Peyer's patch (tissue), 4 donors: ENCODE data around the gene DSCAML1. TPM values are rescaled to one million over a fixed set of nuclear protein-coding genes. Genes with fewer than 3 reads are reported as not detected.

Experiments used
- DNase-seq, 3 donors: peaks; one replicate each; pipeline ENCODE4 v3.0.0-alpha.2; 2017 to 2019
- H3K27ac ChIP-seq, 4 donors: fragments of 200-600 bp; sonication (generic); one replicate each; pipeline ENCODE4 v1.5.1; 2016 to 2019
- H3K27me3 ChIP-seq, 2 donors: fragments of 200-600 bp; sonication (generic); one replicate each; pipeline ENCODE4 v1.5.1; 2019
- H3K36me3 ChIP-seq, 3 donors: fragments of 200-600 bp; sonication (generic); one replicate each; pipeline ENCODE4 v1.5.1; 2016 to 2019
- H3K4me1 ChIP-seq, 4 donors: fragments of 200-600 bp; sonication (generic); one replicate each; pipeline ENCODE4 v1.5.1; 2016 to 2019
- H3K4me3 ChIP-seq, 4 donors: fragments of 200-600 bp; sonication (generic); 1 replicate in 3 of 4; 2 replicates in 1 of 4; pipeline ENCODE4 v1.5.1; 2016 to 2019; ENCODE audit warnings: mild to moderate bottlenecking in 1 of 4
- H3K9me3 ChIP-seq, 4 donors: fragments of 200-600 bp; sonication (generic); one replicate each; pipeline ENCODE4 v1.5.1; 2016 to 2019; ENCODE audit warnings: mild to moderate bottlenecking in 1 of 4
- CTCF ChIP-seq, 6 experiments: fragments of 450-650 bp in 4 of 6; fragments of 200-600 bp in 2 of 6; sonication (generic) in 1 of 6; IDR thresholded peaks; one replicate each; pipeline ENCODE4 v1.5.1; 2017 to 2019; ENCODE audit warnings: antibody characterized with exemption in 6 of 6, mild to moderate bottlenecking in 3 of 6, moderate library complexity in 1 of 6
- POLR2A ChIP-seq, 2 donors: fragments of 450-650 bp; IDR thresholded peaks; one replicate each; pipeline ENCODE4 v1.5.1; 2017; ENCODE audit warnings: antibody characterized with exemption in 2 of 2, mild to moderate bottlenecking in 2 of 2, moderate library complexity in 2 of 2
- total RNA-seq, 4 donors: library from RNA; depleted of rRNA; stranded (reverse); fragments of >200 nt; gene quantifications; one replicate each; pipeline ENCODE4 v1.1.0, GENCODE V29; 2016

The DSCAML1 gene
- total RNA-seq, 4 donors from 2014 or later = 0.18 to 5.8 (median 2.9) TPM

- no peaks in the 10 kb centered on the region for H3K4me1 ChIP-seq
- no peak overlapping the region for H3K4me3 ChIP-seq
- no peak for TF ChIP-seq POLR2A (IDR thresholded peaks at IDR 0.05)
- TF ChIP-seq CTCF (IDR thresholded peaks at IDR 0.05) = no peak
- H3K27ac ChIP-seq = no peak overlapping the region
- no peaks in the 10 kb centered on the region for H3K27me3 ChIP-seq
- no peak for DNase-seq
- no peaks in the 10 kb centered on the region for H3K9me3 ChIP-seq
- no peaks in the 10 kb centered on the region for H3K36me3 ChIP-seq
Measured at GRCh38 chr11:117789241-117789640, 7.8 kb downstream of the DSCAML1 start.

- no peak for DNase-seq
- no peak for TF ChIP-seq POLR2A (IDR thresholded peaks at IDR 0.05)
- no peak for TF ChIP-seq CTCF (IDR thresholded peaks at IDR 0.05)
- H3K4me1 ChIP-seq = no peaks in the 10 kb centered on the region
- H3K4me3 ChIP-seq = no peak overlapping the region
- no peaks in the 10 kb centered on the region for H3K9me3 ChIP-seq
- no peaks in the 10 kb centered on the region for H3K27me3 ChIP-seq
- no peak overlapping the region for H3K27ac ChIP-seq
- no peaks in the 10 kb centered on the region for H3K36me3 ChIP-seq
Measured at GRCh38 chr11:117786135-117786870, 10.7 kb downstream of the DSCAML1 start.

- no peak for DNase-seq
- Histone ChIP-seq H3K4me3 (no peak overlapping the region), H3K36me3 (no peaks in the 10 kb centered on the region), H3K9me3 (no peaks in the 10 kb centered on the region), H3K27me3 (no peaks in the 10 kb centered on the region), H3K27ac (no peak overlapping the region), H3K4me1 (no peaks in the 10 kb centered on the region)
- no peak for TF ChIP-seq POLR2A (IDR thresholded peaks at IDR 0.05)
- TF ChIP-seq CTCF (IDR thresholded peaks at IDR 0.05) = no peak
Measured at GRCh38 chr11:117782101-117782500, 14.9 kb downstream of the DSCAML1 start.

- no peak for DNase-seq
- TF ChIP-seq CTCF (IDR thresholded peaks at IDR 0.05) (no peak), POLR2A (IDR thresholded peaks at IDR 0.05) (no peak)
- Histone ChIP-seq H3K27ac (no peak overlapping the region), H3K36me3 (no peaks in the 10 kb centered on the region), H3K9me3 (no peaks in the 10 kb centered on the region), H3K4me3 (no peak overlapping the region), H3K27me3 (no peaks in the 10 kb centered on the region), H3K4me1 (no peaks in the 10 kb centered on the region)
Measured at GRCh38 chr11:117781627-117782026, 15.4 kb downstream of the DSCAML1 start.

GRCh38 chr11:117780456-117780855 lies 16.6 kb downstream of the DSCAML1 start:
- Histone ChIP-seq H3K36me3 (no peaks in the 10 kb centered on the region), H3K4me3 (no peak overlapping the region), H3K27ac (no peak overlapping the region), H3K9me3 (no peaks in the 10 kb centered on the region), H3K4me1 (no peaks in the 10 kb centered on the region), H3K27me3 (no peaks in the 10 kb centered on the region)
- TF ChIP-seq CTCF (IDR thresholded peaks at IDR 0.05) (no peak), POLR2A (IDR thresholded peaks at IDR 0.05) (no peak)
- DNase-seq = no peak
